BLaER1 (cell line): ENCODE results near the gene TTC9B.
A peak's percentile ranks its signal among the peaks of the same experiment; 100 is the strongest.

Source experiments
- H3K27ac ChIP-seq: shearing (Covaris generic); formaldehyde crosslinking; 2 replicates; pipeline ENCODE4 v1.8.1; 2022
- H3K27me3 ChIP-seq: shearing (Covaris generic); formaldehyde crosslinking; 2 replicates; pipeline ENCODE4 v1.8.1; 2022
- H3K36me3 ChIP-seq: shearing (Covaris generic); formaldehyde crosslinking; 2 replicates; pipeline ENCODE4 v1.8.1; 2022
- H3K4me1 ChIP-seq: shearing (Covaris generic); formaldehyde crosslinking; 2 replicates; pipeline ENCODE4 v1.8.1; 2022
- H3K4me2 ChIP-seq: shearing (Covaris generic); formaldehyde crosslinking; 2 replicates; pipeline ENCODE4 v1.8.1; 2022
- H3K4me3 ChIP-seq: shearing (Covaris generic); formaldehyde crosslinking; 2 replicates; pipeline ENCODE4 v1.8.1; 2022
- H3K9ac ChIP-seq: shearing (Covaris generic); formaldehyde crosslinking; 2 replicates; pipeline ENCODE4 v1.8.1; 2022
- H3K9me3 ChIP-seq: shearing (Covaris generic); formaldehyde crosslinking; 2 replicates; pipeline ENCODE4 v1.8.1; 2022
- H4K20me1 ChIP-seq: shearing (Covaris generic); formaldehyde crosslinking; 2 replicates; pipeline ENCODE4 v1.8.1; 2022
- Cebpa-rat ChIP-seq: shearing (Covaris generic); IDR thresholded peaks from 2 replicates; pipeline ENCODE4 v1.8.1; 2022

The TTC9B gene

GRCh38 chr19:40234429-40235237 lies 16.4 kb upstream of the TTC9B start:
- peak overlapping the region; percentile 4; the same call in 1 of the 2 replicates for H3K27ac ChIP-seq
- no peak for TF ChIP-seq Cebpa-rat
- no peaks in the 10 kb centered on the region for H3K9me3 ChIP-seq
- peaks cover 39% of the 10 kb centered on the region for H3K4me1 ChIP-seq
- H3K4me3 ChIP-seq = no peak overlapping the region
- H3K9ac ChIP-seq = no peak overlapping the region
- H3K36me3 ChIP-seq = peaks cover 74% of the 10 kb centered on the region
- no peaks in the 10 kb centered on the region for H3K27me3 ChIP-seq
- H3K4me2 ChIP-seq = no peak overlapping the region
- H4K20me1 ChIP-seq = peaks cover 71% of the 10 kb centered on the region

- peaks cover 66% of the 10 kb centered on the region for H4K20me1 ChIP-seq
- H3K4me3 ChIP-seq = no peak overlapping the region
- peaks cover 46% of the 10 kb centered on the region for H3K4me1 ChIP-seq
- H3K9ac ChIP-seq = no peak overlapping the region
- H3K9me3 ChIP-seq = no peaks in the 10 kb centered on the region
- no peak for TF ChIP-seq Cebpa-rat
- no peak overlapping the region for H3K27ac ChIP-seq
- no peaks in the 10 kb centered on the region for H3K27me3 ChIP-seq
- H3K4me2 ChIP-seq = no peak overlapping the region
- peaks cover 67% of the 10 kb centered on the region for H3K36me3 ChIP-seq
These were observed 15.7 kb upstream of the TTC9B start for GRCh38 chr19:40233811-40234389.

DNA sequence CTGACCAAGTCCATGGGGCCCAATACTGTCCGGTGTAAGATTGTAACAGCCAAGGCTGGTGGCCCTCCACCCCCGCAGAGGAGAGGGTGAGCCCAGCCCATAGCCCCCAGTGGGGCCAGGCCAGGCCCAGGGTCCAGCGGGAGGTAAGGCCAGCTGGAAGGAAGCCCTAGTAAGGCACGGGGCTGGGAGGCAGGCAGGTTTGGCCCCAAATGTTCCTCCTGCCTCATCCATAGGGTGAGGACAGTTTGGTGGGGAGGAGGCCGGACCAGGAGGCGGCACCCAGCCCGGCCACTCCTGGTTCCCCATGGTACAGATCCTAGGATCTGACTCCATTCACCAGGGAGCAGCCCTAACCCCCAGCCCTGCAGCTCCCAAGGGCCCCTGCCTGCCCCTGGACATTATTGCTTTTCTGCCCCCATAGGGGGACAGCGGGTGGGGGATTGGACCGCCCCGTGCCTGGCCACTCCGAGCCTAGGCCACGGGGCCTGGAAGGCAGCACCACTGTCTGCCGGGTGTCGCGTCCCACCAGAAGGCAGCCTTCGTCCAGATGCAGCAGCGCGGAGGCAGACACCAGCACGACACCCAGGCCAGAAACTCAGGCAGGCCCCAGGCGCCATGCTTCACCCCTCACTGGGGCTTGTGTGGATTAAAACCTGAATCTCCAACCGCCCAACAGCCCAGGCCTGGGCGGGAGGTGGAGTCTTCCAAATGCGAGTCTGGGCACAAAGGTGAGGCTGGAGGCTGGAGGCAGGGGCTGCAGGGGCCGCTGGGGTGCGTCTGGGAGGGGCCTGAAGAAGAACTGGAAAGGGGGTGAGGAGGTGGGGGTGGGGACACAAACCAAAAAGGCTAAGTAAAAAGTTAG lies 15.0 kb upstream of the TTC9B start:
- Histone ChIP-seq H3K9me3 (no peaks in the 10 kb centered on the region), H3K9ac (no peak overlapping the region), H3K4me1 (peaks cover 53% of the 10 kb centered on the region), H3K4me3 (no peak overlapping the region), H3K27ac (no peak overlapping the region), H3K27me3 (peaks cover 2% of the 10 kb centered on the region; the same call in 1 of the 2 replicates), H3K4me2 (no peak overlapping the region), H3K36me3 (peaks cover 60% of the 10 kb centered on the region), H4K20me1 (peaks cover 60% of the 10 kb centered on the region)
- no peak for TF ChIP-seq Cebpa-rat

- no peak overlapping the region for H3K9ac ChIP-seq
- peaks cover 54% of the 10 kb centered on the region for H3K4me1 ChIP-seq
- no peak overlapping the region for H3K4me2 ChIP-seq
- H3K27me3 ChIP-seq = peaks cover 9% of the 10 kb centered on the region
- peaks cover 53% of the 10 kb centered on the region for H3K36me3 ChIP-seq
- no peaks in the 10 kb centered on the region for H3K9me3 ChIP-seq
- H4K20me1 ChIP-seq = peaks cover 54% of the 10 kb centered on the region
- no peak overlapping the region for H3K4me3 ChIP-seq
- no peak overlapping the region for H3K27ac ChIP-seq
- TF ChIP-seq Cebpa-rat = no peak
These were observed 14.3 kb upstream of the TTC9B start for GRCh38 chr19:40232479-40232878.

DNA sequence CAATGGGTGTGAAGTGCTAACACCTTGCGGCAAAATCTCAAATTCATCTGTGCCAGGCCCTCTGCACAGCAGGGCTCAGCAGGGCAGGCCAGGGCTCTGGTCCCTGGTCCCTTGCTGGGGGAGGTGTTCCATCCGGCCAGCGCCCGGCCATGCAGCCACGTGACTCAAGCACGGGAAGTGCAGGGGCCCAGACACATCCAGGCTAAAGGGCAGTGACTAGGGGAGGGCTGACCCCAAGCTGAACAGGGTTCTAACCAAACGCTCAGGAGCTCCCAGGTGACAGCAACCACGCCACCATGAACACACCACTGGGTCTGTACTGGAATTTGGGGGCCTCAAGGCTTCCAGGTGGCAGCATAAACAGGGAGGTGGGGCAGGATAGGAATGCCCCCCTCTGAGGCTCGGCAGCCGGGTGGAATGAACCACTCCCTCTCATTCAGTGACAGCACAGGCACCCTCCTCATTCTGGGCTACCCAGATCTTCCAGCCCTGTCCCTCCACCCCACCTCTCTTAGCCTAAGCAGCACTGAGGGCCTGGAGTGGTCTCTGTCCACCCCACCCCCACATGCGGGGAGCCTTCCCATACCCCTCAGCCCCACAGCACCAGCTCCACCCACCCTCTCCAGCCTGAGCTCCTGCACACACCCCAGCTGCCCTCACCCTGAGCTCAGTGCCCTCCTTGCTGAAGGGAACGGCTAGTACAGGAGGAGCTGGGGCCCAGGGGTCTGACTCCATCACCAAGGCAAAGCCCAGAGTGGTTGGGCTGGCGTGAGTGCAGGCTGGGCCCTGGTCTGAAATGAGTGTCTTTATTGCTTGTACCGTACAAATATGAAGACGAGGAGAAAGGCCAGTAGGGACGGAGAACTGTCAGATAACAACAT lies 13.6 kb upstream of the TTC9B start:
- no peak overlapping the region for H3K27ac ChIP-seq

GRCh38 chr19:40231057-40231456 lies 12.9 kb upstream of the TTC9B start:
- no peaks in the 10 kb centered on the region for H3K9me3 ChIP-seq
- H3K9ac ChIP-seq = 0 out of 2 replicates have a peak overlapping the region, but pooled peaks have one; percentile 5

More for the DNA sequence above, 13.6 kb upstream of the TTC9B start:
- peaks cover 58% of the 10 kb centered on the region for H3K4me1 ChIP-seq
- no peak overlapping the region for H3K9ac ChIP-seq
- no peak for TF ChIP-seq Cebpa-rat
- H3K4me2 ChIP-seq = peak overlapping the region; percentile 24; the same call in 1 of the 2 replicates
- no peak overlapping the region for H3K4me3 ChIP-seq
- peaks cover 16% of the 10 kb centered on the region for H3K27me3 ChIP-seq
- H3K36me3 ChIP-seq = peaks cover 46% of the 10 kb centered on the region
- no peaks in the 10 kb centered on the region for H3K9me3 ChIP-seq
- H4K20me1 ChIP-seq = peaks cover 54% of the 10 kb centered on the region

GRCh38 chr19:40229926-40230417 lies 11.8 kb upstream of the TTC9B start:
- peaks cover 34% of the 10 kb centered on the region for H3K27me3 ChIP-seq
- H3K4me2 ChIP-seq = peak overlapping the region; percentile 57
- peaks cover 28% of the 10 kb centered on the region for H3K36me3 ChIP-seq
- no peaks in the 10 kb centered on the region for H3K9me3 ChIP-seq
- peaks cover 45% of the 10 kb centered on the region for H4K20me1 ChIP-seq
- TF ChIP-seq Cebpa-rat = no peak
- H3K27ac ChIP-seq = no peak overlapping the region; the same call in 1 of the 2 replicates
- H3K4me3 ChIP-seq = no peak overlapping the region
- peaks cover 52% of the 10 kb centered on the region for H3K4me1 ChIP-seq
- 0 out of 2 replicates have a peak overlapping the region, but pooled peaks have one; percentile 5 for H3K9ac ChIP-seq

More at GRCh38 chr19:40231057-40231456, 12.9 kb upstream of the TTC9B start:
- Histone ChIP-seq H3K4me2 (peak overlapping the region; percentile 57), H3K36me3 (peaks cover 39% of the 10 kb centered on the region), H3K4me1 (peaks cover 62% of the 10 kb centered on the region), H3K27ac (no peak overlapping the region), H3K27me3 (peaks cover 23% of the 10 kb centered on the region), H3K4me3 (no peak overlapping the region), H4K20me1 (peaks cover 56% of the 10 kb centered on the region)
- TF ChIP-seq Cebpa-rat = no peak

GRCh38 chr19:40229484-40229883 lies 11.3 kb upstream of the TTC9B start:
- H3K9me3 ChIP-seq = no peaks in the 10 kb centered on the region
- H3K4me1 ChIP-seq = peaks cover 51% of the 10 kb centered on the region
- H4K20me1 ChIP-seq = peaks cover 41% of the 10 kb centered on the region
- H3K9ac ChIP-seq = no peak overlapping the region
- peak overlapping the region; percentile 57 for H3K4me2 ChIP-seq
- H3K27me3 ChIP-seq = peaks cover 38% of the 10 kb centered on the region
- H3K4me3 ChIP-seq = no peak overlapping the region
- peaks cover 23% of the 10 kb centered on the region for H3K36me3 ChIP-seq
- no peak overlapping the region for H3K27ac ChIP-seq
- TF ChIP-seq Cebpa-rat = no peak

DNA sequence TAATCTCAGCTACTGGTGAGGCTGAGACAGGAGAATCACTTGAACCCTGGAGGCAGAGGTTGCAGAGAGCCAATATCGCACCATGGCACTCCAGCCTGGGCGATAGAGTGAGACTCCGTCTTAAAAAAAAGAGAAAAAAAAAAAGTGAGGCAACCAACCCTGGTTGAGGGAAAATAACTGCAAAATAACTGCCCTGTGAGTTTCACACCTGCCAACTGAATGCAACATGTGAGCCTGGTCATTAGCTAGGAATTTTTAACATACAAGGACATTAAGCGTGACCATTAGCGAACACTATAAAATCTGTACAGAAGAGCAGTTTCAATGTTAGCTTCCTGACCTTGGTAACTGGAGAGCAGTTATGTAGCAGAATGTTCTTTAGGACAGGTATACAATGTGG lies 10.7 kb upstream of the TTC9B start:
- H3K4me3 ChIP-seq = no peak overlapping the region
- H3K36me3 ChIP-seq = peaks cover 17% of the 10 kb centered on the region
- peaks cover 51% of the 10 kb centered on the region for H3K4me1 ChIP-seq
- peaks cover 38% of the 10 kb centered on the region for H3K27me3 ChIP-seq
- no peak overlapping the region for H3K27ac ChIP-seq
- H4K20me1 ChIP-seq = peaks cover 37% of the 10 kb centered on the region
- TF ChIP-seq Cebpa-rat = no peak
- H3K9ac ChIP-seq = no peak overlapping the region
- H3K4me2 ChIP-seq = no peak overlapping the region
- H3K9me3 ChIP-seq = no peaks in the 10 kb centered on the region
